GM06990 (cell line): ENCODE data around the gene ELAVL1.

Experiments used
- DNase-seq: peaks from one replicate; pipeline ENCODE4 v3.0.0-alpha.2; 2011; ENCODE audit not compliant: insufficient read length; ENCODE audit errors: extremely low read depth
- H3K27me3 ChIP-seq: replicated peaks from 2 replicates; pipeline ENCODE4 v1.6.0; 2011; ENCODE audit warnings: low read length; ENCODE audit not compliant: control insufficient read depth, insufficient read depth
- H3K36me3 ChIP-seq: 2 replicates; pipeline ENCODE4 v1.5.1; 2011; ENCODE audit warnings: low read length; ENCODE audit not compliant: control insufficient read depth, insufficient read depth
- H3K4me3 ChIP-seq: replicated peaks from 2 replicates; pipeline ENCODE4 v1.5.1; 2011; ENCODE audit warnings: low read depth, mild to moderate bottlenecking, control low read depth, low read length
- TF ChIP-seq, protein P1 (sequence below): IDR thresholded peaks from 2 replicates; pipeline ENCODE4 v1.5.1; 2011; ENCODE audit warnings: low read length, control low read depth, mild to moderate bottlenecking, inconsistent platforms; ENCODE audit not compliant: insufficient read depth, poor library complexity, severe bottlenecking

The ELAVL1 gene

DNA sequence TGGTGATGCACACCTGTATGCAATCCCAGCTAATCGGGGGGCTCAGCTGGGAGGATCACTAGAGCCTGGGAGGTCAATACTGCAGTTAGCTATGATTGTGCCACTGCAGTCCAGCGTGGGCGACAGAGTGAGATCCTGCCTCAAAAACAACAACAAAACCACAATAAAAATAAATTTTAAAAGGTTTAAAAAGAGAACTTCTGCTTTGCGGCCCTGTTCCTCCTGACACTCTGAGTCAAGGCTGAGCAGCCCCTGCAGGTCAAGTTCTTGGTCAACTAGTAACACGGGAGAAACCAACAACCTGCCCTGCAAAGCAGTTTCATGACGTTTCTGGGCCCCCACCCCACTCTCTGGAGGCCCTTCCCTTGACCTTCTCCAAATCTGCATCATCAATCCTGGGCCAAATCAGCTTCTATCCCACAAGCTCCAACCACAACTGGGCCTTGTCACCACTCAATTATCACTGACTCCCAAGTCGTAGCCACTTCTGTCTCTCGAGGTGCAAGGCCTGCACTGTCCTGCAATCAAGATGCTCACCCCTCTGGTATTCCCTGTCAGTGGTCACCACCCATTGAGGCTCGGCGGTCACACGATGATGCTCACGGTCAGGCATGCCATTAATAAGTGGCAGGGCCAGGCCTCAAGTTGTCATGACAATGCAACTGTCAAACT, 7.5 kb downstream of the ELAVL1 start:
- no peak for DNase-seq
- TF ChIP-seq, protein P1, sequence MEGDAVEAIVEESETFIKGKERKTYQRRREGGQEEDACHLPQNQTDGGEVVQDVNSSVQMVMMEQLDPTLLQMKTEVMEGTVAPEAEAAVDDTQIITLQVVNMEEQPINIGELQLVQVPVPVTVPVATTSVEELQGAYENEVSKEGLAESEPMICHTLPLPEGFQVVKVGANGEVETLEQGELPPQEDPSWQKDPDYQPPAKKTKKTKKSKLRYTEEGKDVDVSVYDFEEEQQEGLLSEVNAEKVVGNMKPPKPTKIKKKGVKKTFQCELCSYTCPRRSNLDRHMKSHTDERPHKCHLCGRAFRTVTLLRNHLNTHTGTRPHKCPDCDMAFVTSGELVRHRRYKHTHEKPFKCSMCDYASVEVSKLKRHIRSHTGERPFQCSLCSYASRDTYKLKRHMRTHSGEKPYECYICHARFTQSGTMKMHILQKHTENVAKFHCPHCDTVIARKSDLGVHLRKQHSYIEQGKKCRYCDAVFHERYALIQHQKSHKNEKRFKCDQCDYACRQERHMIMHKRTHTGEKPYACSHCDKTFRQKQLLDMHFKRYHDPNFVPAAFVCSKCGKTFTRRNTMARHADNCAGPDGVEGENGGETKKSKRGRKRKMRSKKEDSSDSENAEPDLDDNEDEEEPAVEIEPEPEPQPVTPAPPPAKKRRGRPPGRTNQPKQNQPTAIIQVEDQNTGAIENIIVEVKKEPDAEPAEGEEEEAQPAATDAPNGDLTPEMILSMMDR: no peak

DNA sequence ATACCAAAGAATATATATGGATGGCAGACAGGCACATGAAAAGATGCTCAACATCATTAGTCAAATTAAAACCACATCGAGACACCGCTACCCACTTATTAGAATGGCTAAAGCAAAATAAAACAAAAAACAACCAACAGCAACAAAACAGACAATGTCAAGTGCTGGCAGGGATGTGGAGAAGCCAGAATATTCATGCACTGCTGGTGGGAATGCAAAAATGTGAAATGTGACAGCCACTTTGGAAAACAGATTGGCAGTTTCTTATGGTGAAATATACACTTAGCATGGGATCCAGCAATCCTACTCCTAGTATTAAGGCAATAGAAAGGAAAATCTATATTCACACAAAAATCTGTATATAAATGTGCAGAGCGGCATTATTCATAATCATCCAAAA, 8.6 kb downstream of the ELAVL1 start:
- no peak for DNase-seq
- H3K4me3 ChIP-seq: no peak overlapping the region

More for the DNA sequence above, 7.5 kb downstream of the ELAVL1 start:
- Histone ChIP-seq H3K27me3 (no peaks in the 10 kb centered on the region), H3K36me3 (peaks cover 6% of the 10 kb centered on the region), H3K4me3 (no peak overlapping the region)

DNA sequence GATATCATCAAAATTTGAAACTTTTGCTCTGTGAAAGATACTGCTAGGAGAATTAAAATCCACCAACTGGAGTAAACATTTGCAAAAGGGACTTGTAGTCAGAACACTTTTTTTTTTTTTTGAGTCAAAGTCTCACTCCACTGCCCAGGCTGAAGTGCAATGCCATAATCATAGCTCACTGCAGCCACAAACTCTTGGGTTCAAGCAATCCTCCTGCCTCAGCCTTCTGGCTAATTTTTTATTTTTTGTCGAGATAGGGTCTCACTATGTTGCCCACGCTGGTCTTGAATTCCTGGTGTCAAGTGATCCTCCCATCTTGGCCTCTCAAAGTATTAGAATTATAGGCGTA, 9.7 kb downstream of the ELAVL1 start:
- no peak for DNase-seq
- H3K27me3 ChIP-seq: no peaks in the 10 kb centered on the region
- H3K36me3 ChIP-seq: peaks cover 11% of the 10 kb centered on the region
- no peak overlapping the region for H3K4me3 ChIP-seq
- TF ChIP-seq, protein P1: no peak

More for the DNA sequence above, 8.6 kb downstream of the ELAVL1 start:
- peaks cover 6% of the 10 kb centered on the region for H3K36me3 ChIP-seq
- TF ChIP-seq, protein P1: no peak
- no peaks in the 10 kb centered on the region for H3K27me3 ChIP-seq

DNA sequence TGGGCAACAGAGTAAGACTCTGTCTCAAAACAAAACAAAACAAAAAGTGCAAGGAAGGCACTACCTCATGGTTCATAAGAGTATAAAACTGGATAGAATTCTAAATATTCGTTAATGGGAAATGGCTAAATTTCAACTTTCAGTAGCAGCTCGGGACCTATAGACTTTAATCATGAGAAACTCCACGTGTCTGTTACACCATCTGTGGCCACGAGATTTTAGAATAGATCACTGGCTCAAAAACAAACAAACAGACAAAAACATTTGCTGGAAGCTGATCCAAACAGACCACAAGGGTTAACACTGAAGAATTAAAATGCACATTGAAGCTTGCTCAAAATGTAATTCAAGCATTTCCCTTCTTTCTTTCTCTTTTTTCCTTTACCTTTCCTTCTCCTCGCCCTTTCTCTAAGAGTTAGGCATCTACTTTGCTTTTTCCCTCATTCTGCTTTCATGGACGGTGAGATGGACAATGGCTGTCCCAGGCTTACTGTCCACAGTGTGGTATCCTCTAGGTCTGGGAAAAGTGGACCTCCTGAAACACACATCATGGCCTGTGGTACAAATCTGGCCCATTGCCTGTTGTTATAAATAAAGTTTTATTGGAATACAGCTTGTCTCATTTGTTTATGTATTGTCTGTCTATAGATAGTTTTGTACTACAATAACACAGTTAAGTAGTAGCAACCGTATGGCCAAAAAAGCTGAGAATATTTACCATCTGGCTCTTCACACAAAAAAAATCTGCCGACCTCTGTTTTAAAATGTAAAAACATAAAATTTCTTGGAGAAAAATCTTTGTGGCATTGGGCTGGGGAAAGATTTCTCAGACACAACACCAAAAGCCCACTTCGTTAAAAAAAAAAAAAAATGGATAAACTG, 10.3 kb downstream of the ELAVL1 start:
- peaks cover 13% of the 10 kb centered on the region for H3K36me3 ChIP-seq
- DNase-seq: no peak
- no peaks in the 10 kb centered on the region for H3K27me3 ChIP-seq
- TF ChIP-seq, protein P1: no peak
- H3K4me3 ChIP-seq: no peak overlapping the region

DNA sequence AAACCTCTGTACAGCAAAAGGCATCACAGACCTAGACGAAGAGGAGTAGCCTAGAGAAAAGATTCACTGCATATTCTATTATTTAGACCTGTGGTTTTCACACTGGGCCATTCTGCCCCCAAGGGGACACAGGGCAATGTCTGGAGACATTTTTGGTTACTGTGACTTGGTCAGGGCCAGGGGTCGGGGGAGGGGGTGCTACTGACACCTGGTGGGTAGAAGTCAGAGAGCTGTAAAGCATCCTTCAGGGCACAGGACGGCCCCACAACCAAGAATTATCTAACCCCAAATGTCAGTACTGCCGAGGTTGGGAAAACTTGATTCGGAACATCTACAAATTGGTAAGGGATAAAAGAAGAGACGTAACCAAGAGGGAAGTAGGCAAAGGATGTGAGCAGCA, 11.3 kb downstream of the ELAVL1 start:
- Histone ChIP-seq H3K36me3 (peaks cover 13% of the 10 kb centered on the region), H3K4me3 (no peak overlapping the region), H3K27me3 (no peaks in the 10 kb centered on the region)
- TF ChIP-seq, protein P1: peak; percentile 29
- no peak for DNase-seq
